DOHH2 (cell line): ENCODE measurements around the gene ACACB.

Source experiments
- EZH2phosphoT487 ChIP-seq: fragments of 200-600 bp; sonication (generic); IDR thresholded peaks from 2 replicates; pipeline ENCODE4 v1.6.1; 2017; ENCODE audit warnings: borderline replicate concordance, mild to moderate bottlenecking, antibody characterized with exemption, low read length, moderate library complexity, mixed read lengths
- TF ChIP-seq, protein P1 (sequence below): fragments of 200-600 bp; sonication (generic); IDR thresholded peaks from one replicate; pipeline ENCODE4 v1.5.1; 2014; ENCODE audit warnings: antibody characterized with exemption, mild to moderate bottlenecking, low read depth, low read length; ENCODE audit not compliant: poor library complexity, severe bottlenecking

DNA sequence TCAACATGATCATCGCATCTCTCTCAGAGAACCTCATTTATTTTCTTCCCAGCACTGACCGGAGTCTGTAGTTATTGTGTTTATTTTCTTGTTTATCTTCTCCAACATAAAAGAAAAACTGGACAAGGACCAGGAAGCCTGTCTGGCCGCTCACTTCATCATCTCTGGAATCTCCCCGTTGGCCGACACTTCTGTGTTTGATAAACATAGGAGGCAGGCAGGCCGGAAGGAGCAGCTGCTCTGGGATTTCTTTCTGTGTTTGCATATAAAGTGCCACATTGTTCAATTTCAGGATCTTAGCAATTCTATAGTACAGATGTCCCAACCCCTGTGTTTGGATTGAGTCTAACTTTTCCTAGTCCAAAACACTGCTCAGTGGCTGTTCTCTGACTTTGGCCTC, 53.3 kb downstream of the ACACB start:
- TF ChIP-seq, protein P1, sequence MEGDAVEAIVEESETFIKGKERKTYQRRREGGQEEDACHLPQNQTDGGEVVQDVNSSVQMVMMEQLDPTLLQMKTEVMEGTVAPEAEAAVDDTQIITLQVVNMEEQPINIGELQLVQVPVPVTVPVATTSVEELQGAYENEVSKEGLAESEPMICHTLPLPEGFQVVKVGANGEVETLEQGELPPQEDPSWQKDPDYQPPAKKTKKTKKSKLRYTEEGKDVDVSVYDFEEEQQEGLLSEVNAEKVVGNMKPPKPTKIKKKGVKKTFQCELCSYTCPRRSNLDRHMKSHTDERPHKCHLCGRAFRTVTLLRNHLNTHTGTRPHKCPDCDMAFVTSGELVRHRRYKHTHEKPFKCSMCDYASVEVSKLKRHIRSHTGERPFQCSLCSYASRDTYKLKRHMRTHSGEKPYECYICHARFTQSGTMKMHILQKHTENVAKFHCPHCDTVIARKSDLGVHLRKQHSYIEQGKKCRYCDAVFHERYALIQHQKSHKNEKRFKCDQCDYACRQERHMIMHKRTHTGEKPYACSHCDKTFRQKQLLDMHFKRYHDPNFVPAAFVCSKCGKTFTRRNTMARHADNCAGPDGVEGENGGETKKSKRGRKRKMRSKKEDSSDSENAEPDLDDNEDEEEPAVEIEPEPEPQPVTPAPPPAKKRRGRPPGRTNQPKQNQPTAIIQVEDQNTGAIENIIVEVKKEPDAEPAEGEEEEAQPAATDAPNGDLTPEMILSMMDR, result no peak
- no peak for TF ChIP-seq EZH2phosphoT487
